ENCODE results near the gene KNTC1.
"Not testable (repeated sequence)": the region's sequence is repeated elsewhere in the genome, so short reads cannot be mapped to it uniquely, and the experiment has no call there.

KNTC1 gene

DNA sequence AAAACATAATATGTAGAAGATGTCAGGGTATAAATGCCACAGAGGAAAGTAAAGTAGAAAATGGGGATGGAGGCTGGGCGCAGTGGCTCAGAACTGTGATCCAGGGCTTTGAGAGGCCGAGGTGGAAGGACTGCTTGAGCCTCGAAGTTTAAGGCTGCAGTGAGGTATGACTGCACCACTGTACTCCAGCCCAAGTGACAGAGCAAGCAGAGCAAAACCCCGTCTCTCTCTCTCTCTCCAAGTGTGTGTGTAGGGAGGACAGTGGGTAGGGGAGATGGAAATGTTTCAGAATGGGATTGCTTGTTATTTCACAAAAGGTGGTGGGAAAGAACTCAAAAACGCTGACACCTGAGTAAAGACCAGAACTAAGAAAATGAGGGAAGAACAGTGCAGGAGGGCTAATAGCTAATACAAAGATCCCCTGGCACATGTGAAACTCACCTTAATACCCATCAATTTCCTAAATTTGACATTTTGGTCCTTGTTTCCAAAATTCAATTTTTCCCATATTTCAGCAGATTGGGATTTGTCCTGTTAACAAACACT is 20.6 kb upstream of the KNTC1 start:
- Histone ChIP-seq H3K9me3 (ENCODE audit: control insufficient read depth, low read length) (no peaks in the 10 kb centered on the region), H3K27ac (ENCODE audit: insufficient read depth, low read depth, low read length, poor library complexity, severe bottlenecking) (no peak overlapping the region), H3K4me1 (ENCODE audit: control insufficient read depth, insufficient read depth, low read length) (no peaks in the 10 kb centered on the region), H3K27me3 (ENCODE audit: control insufficient read depth, insufficient read depth, low read length, poor library complexity, severe bottlenecking) (no peaks in the 10 kb centered on the region), H3K36me3 (ENCODE audit: control insufficient read depth, insufficient read depth, low read length) (peaks cover 76% of the 10 kb centered on the region), H3K4me3 (ENCODE audit: insufficient read depth, low read depth, low read length) (no peak overlapping the region)
- WGBS, 2 experiments = 94 to 95% methylated on average over 5 of the region's 5 CpGs

DNA sequence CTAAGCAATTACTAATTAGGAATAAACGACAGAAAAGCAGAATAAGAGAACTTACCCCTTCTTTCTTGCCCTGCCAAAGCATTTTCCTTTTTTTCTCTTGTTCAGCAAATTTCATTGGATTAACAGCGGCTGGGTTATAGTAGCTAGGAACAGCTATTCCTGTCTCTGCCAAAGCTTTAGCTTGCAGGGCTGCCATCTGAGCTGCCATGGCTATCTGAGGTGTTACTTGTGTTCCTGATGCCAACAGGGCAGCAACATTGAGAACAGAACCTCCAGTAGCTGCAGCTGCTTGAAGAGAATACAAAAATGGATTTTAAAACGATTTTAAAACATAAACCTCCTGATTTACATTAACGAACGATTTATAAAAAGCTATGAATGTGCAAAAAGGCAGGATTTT is 18.9 kb upstream of the KNTC1 start:
- no peaks in the 10 kb centered on the region for H3K27me3 ChIP-seq (ENCODE audit: control insufficient read depth, insufficient read depth, low read length, poor library complexity, severe bottlenecking)
- WGBS, 2 experiments = 95 to 97% methylated on average over 5 of the region's 5 CpGs
- no peak overlapping the region for H3K4me3 ChIP-seq (ENCODE audit: insufficient read depth, low read depth, low read length)
- no peaks in the 10 kb centered on the region for H3K9me3 ChIP-seq (ENCODE audit: control insufficient read depth, low read length)
- H3K36me3 ChIP-seq (ENCODE audit: control insufficient read depth, insufficient read depth, low read length) = peaks cover 84% of the 10 kb centered on the region
- no peak overlapping the region for H3K27ac ChIP-seq (ENCODE audit: insufficient read depth, low read depth, low read length, poor library complexity, severe bottlenecking)
- H3K4me1 ChIP-seq (ENCODE audit: control insufficient read depth, insufficient read depth, low read length) = no peaks in the 10 kb centered on the region

DNA sequence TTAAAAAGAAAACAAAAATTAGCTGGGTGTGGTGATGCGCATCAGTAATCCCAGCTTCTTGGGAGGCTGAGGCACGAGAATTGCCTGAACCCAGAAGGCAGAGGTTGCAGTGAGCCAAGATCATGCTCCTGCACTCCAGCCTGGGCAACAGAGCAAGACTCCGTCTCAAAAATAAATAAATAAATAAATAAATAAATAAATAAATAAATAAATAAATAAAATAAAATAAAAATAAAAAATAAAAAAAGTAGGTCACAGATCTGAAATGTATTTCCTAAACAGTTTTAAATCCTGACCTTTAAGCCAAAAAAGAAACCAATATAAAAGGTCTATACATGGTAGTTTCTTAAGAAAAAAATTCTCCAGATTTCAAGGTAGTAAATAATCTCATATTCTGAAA is 14.0 kb upstream of the KNTC1 start:
- H3K27ac ChIP-seq (ENCODE audit: insufficient read depth, low read depth, low read length, poor library complexity, severe bottlenecking); H3K9me3 ChIP-seq (ENCODE audit: control insufficient read depth, low read length); H3K27me3 ChIP-seq (ENCODE audit: control insufficient read depth, insufficient read depth, low read length, poor library complexity, severe bottlenecking); H3K4me3 ChIP-seq (ENCODE audit: insufficient read depth, low read depth, low read length); H3K4me1 ChIP-seq (ENCODE audit: control insufficient read depth, insufficient read depth, low read length): not testable (repeated sequence)
- WGBS, 2 experiments = 93 to 97% methylated on average over 2 of the region's 3 CpGs
- H3K36me3 ChIP-seq (ENCODE audit: control insufficient read depth, insufficient read depth, low read length) = peaks cover 83% of the 10 kb centered on the region

DNA sequence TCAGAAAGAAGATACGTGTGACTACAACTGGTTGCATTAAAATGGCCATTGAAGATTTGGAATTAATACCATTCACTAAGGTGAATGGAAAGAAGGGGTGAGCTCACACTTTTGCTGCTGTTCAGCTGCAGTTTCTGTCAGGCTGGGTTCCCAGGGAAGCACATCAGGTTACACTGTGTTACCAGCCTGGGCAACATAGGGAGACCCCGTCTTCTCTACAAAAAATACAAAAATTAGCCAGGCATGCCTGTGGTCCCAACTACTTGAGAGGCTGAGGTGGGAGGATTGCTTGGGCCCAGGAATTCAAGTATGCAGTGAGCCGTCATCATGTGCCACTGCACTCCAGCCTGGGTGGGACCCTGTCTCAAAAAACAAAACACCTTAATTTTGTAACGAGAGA is 13.4 kb upstream of the KNTC1 start:
- no peaks in the 10 kb centered on the region for H3K9me3 ChIP-seq (ENCODE audit: control insufficient read depth, low read length)
- H3K36me3 ChIP-seq (ENCODE audit: control insufficient read depth, insufficient read depth, low read length) = peaks cover 83% of the 10 kb centered on the region
- H3K27me3 ChIP-seq (ENCODE audit: control insufficient read depth, insufficient read depth, low read length, poor library complexity, severe bottlenecking) = no peaks in the 10 kb centered on the region
- WGBS, 2 experiments = 96% methylated on average over 4 of the region's 4 CpGs
- no peaks in the 10 kb centered on the region for H3K4me1 ChIP-seq (ENCODE audit: control insufficient read depth, insufficient read depth, low read length)
- no peak overlapping the region for H3K27ac ChIP-seq (ENCODE audit: insufficient read depth, low read depth, low read length, poor library complexity, severe bottlenecking)
- H3K4me3 ChIP-seq (ENCODE audit: insufficient read depth, low read depth, low read length) = no peak overlapping the region

DNA sequence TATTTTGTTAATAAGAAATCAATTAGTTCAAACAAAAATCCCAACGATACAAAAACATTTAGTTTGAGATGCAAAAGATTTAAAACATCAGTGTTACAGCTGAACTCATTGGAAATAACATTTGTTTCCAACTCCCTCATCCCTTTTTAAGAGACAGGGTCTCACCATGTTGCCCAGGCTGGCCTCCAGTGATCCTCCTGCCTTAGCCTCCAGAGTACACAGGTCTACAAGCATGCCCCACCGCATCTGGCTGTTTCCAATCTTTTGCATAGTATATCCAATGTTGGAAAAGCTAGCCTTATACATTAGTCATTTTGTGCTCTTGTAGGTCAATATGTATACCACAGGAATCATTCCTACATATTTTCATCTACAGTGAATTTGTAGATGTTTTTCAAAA is 11.8 kb upstream of the KNTC1 start:
- 92 to 95% methylated on average over 2 of the region's 2 CpGs for WGBS, 2 experiments
- peaks cover 80% of the 10 kb centered on the region for H3K36me3 ChIP-seq (ENCODE audit: control insufficient read depth, insufficient read depth, low read length)
- no peaks in the 10 kb centered on the region for H3K4me1 ChIP-seq (ENCODE audit: control insufficient read depth, insufficient read depth, low read length)
- no peaks in the 10 kb centered on the region for H3K9me3 ChIP-seq (ENCODE audit: control insufficient read depth, low read length)
- H3K4me3 ChIP-seq (ENCODE audit: insufficient read depth, low read depth, low read length) = no peak overlapping the region
- H3K27me3 ChIP-seq (ENCODE audit: control insufficient read depth, insufficient read depth, low read length, poor library complexity, severe bottlenecking) = no peaks in the 10 kb centered on the region
- H3K27ac ChIP-seq (ENCODE audit: insufficient read depth, low read depth, low read length, poor library complexity, severe bottlenecking) = no peak overlapping the region

DNA sequence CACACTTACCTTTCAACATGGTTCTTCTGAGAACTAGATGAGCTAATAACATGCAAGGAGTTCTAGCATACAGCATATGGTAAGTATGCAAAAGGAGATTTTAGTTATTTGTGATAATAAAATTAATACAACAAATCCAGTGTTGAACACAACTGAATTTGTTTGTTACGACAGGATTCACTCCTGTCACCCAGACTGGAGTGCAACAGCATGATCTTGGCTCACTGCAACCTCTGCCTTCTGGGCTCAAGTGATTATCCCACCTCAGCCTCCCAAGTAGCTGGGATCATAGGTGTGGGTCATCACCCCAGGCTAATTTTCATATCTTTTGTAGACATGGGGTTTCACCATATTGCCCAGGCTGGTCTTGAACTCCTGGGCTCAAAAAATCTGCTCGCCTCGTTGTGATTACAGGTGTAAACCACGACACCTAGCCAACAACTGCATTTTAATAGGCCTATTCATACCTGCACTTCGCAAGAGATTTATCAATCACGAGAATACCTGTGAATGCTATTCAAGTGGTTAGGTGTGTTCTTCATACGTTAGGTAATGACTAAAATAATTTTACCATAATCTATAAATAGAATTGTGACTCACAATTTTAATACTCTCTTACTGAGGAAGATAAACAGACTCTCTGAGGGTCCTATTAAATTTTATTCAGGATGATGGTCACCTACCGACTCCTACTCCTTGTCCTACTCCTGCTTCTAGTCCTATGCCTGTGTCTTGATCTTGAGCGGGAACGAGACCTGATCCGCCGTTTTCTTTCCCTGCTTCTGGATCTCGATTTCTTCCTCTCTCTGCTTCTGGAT is 10.3 kb upstream of the KNTC1 start:
- no peak overlapping the region for H3K27ac ChIP-seq (ENCODE audit: insufficient read depth, low read depth, low read length, poor library complexity, severe bottlenecking)
- WGBS, 2 experiments = 97 to 99% methylated on average over 10 to 13 of the region's 13 CpGs
- H3K4me1 ChIP-seq (ENCODE audit: control insufficient read depth, insufficient read depth, low read length) = no peaks in the 10 kb centered on the region
- no peak overlapping the region for H3K4me3 ChIP-seq (ENCODE audit: insufficient read depth, low read depth, low read length)
- no peaks in the 10 kb centered on the region for H3K27me3 ChIP-seq (ENCODE audit: control insufficient read depth, insufficient read depth, low read length, poor library complexity, severe bottlenecking)
- no peaks in the 10 kb centered on the region for H3K9me3 ChIP-seq (ENCODE audit: control insufficient read depth, low read length)
- peaks cover 78% of the 10 kb centered on the region for H3K36me3 ChIP-seq (ENCODE audit: control insufficient read depth, insufficient read depth, low read length)

DNA sequence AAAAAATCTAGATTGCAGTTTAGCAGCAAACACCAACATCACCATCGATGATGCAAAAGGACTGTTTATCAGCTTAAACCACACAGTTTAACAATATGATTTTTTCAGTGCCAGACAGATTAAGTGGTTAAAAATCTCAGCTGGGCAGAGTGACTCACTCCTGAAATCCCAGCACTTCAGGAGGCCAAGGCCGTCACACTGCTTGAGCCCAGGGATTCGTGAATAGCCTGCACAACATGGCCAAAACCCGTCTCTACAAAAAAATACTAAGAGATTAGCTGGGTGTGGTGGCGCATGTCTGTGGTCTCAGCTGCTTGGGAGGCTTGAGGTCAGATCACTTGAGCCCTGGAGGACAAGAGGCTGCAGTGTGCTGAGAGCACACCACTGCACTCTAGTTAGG is 9.2 kb upstream of the KNTC1 start:
- WGBS, 2 experiments = 93 to 95% methylated on average over 5 of the region's 5 CpGs
- H3K27ac ChIP-seq (ENCODE audit: insufficient read depth, low read depth, low read length, poor library complexity, severe bottlenecking) = no peak overlapping the region
- H3K4me3 ChIP-seq (ENCODE audit: insufficient read depth, low read depth, low read length) = no peak overlapping the region

DNA sequence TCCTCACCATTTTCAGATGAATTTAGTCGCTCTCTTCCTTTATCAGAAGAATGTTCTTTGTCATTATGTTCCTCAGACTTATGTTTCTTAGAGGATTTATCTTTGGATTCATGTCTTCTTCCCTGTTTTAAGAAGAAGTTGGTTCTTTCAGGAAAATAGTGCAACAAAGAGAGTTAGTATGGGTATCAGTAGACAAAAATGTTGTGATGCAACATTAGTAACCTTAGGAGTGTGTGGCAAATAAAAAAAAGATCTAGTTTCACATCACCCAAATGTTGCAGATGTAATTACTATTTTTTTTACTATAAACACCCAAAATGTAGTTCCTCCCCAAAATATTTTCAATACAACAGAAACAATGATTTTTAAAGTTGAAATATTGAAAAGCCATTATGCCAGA is 8.1 kb upstream of the KNTC1 start:
- Histone ChIP-seq H3K27me3 (ENCODE audit: control insufficient read depth, insufficient read depth, low read length, poor library complexity, severe bottlenecking) (no peaks in the 10 kb centered on the region), H3K27ac (ENCODE audit: insufficient read depth, low read depth, low read length, poor library complexity, severe bottlenecking) (no peak overlapping the region), H3K4me3 (ENCODE audit: insufficient read depth, low read depth, low read length) (no peak overlapping the region), H3K9me3 (ENCODE audit: control insufficient read depth, low read length) (no peaks in the 10 kb centered on the region), H3K4me1 (ENCODE audit: control insufficient read depth, insufficient read depth, low read length) (peaks cover 9% of the 10 kb centered on the region), H3K36me3 (ENCODE audit: control insufficient read depth, insufficient read depth, low read length) (peaks cover 64% of the 10 kb centered on the region)
- 92 to 100% methylated on average over 1 of the region's 1 CpG for WGBS, 2 experiments

More for the DNA sequence above, 9.2 kb upstream of the KNTC1 start:
- H3K4me1 ChIP-seq (ENCODE audit: control insufficient read depth, insufficient read depth, low read length) = no peaks in the 10 kb centered on the region
- H3K27me3 ChIP-seq (ENCODE audit: control insufficient read depth, insufficient read depth, low read length, poor library complexity, severe bottlenecking) = no peaks in the 10 kb centered on the region
- no peaks in the 10 kb centered on the region for H3K9me3 ChIP-seq (ENCODE audit: control insufficient read depth, low read length)
- peaks cover 71% of the 10 kb centered on the region for H3K36me3 ChIP-seq (ENCODE audit: control insufficient read depth, insufficient read depth, low read length)

DNA sequence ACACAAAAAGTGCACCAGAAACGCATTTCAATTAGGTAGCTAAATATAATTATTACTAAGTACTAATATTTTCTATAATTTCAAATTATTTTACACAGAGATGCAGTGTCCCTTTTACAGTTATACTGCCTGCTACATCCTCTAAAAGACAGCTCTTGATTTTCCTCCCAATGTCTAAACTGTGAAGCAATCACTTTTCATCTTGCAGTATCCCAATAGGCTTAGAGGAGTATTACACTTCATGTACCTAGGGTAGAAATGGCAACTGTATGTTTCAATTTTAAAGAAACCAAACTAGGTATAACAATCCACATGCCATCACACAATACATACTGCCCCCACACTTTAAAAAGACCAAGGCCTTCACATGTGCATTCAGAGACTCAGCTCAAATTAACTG is 7.6 kb upstream of the KNTC1 start:
- peaks cover 14% of the 10 kb centered on the region for H3K4me1 ChIP-seq (ENCODE audit: control insufficient read depth, insufficient read depth, low read length)
- H3K27ac ChIP-seq (ENCODE audit: insufficient read depth, low read depth, low read length, poor library complexity, severe bottlenecking) = no peak overlapping the region
- WGBS, 2 experiments = no CpG with 5 or more reads among the region's 1 CpG
- H3K27me3 ChIP-seq (ENCODE audit: control insufficient read depth, insufficient read depth, low read length, poor library complexity, severe bottlenecking) = no peaks in the 10 kb centered on the region
- peaks cover 63% of the 10 kb centered on the region for H3K36me3 ChIP-seq (ENCODE audit: control insufficient read depth, insufficient read depth, low read length)
- H3K9me3 ChIP-seq (ENCODE audit: control insufficient read depth, low read length) = no peaks in the 10 kb centered on the region
- no peak overlapping the region for H3K4me3 ChIP-seq (ENCODE audit: insufficient read depth, low read depth, low read length)

DNA sequence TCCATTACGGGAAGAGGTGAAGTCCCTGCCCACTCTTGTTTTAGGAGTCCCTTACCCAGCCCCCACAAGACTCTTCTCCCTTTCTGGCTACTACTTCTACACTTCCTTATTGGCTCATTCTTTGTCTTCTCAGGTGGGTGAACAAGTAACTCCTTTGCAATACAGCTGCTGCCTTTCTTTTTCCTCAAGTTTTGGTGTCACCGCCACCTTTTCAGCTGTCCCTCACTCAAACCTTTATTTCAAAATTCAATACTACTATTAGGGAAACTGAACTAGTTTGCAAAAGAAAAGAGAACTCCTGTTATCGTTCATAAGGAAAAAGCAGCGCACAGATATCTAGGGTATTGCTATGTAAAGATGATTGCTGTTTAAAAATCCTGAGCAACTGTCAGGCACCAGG is 6.4 kb upstream of the KNTC1 start:
- H3K27me3 ChIP-seq (ENCODE audit: control insufficient read depth, insufficient read depth, low read length, poor library complexity, severe bottlenecking) = no peaks in the 10 kb centered on the region
- H3K4me3 ChIP-seq (ENCODE audit: insufficient read depth, low read depth, low read length) = no peak overlapping the region
- 92 to 94% methylated on average over 4 of the region's 4 CpGs for WGBS, 2 experiments
- no peaks in the 10 kb centered on the region for H3K9me3 ChIP-seq (ENCODE audit: control insufficient read depth, low read length)
- no peak overlapping the region for H3K27ac ChIP-seq (ENCODE audit: insufficient read depth, low read depth, low read length, poor library complexity, severe bottlenecking)
- peaks cover 53% of the 10 kb centered on the region for H3K36me3 ChIP-seq (ENCODE audit: control insufficient read depth, insufficient read depth, low read length)
- H3K4me1 ChIP-seq (ENCODE audit: control insufficient read depth, insufficient read depth, low read length) = peaks cover 15% of the 10 kb centered on the region
